Activated CD4-positive, alpha-beta T cell treated with anti-CD3 and anti-CD28 coated beads, Interleukin-2, amount 50 U/mL, for 16 hours (primary cell): ENCODE results near the gene DLL3.

ENCODE experiments used
- DNase-seq: peaks from one replicate; pipeline ENCODE4 v3.0.0-alpha.2; 2020

The DLL3 gene

DNA sequence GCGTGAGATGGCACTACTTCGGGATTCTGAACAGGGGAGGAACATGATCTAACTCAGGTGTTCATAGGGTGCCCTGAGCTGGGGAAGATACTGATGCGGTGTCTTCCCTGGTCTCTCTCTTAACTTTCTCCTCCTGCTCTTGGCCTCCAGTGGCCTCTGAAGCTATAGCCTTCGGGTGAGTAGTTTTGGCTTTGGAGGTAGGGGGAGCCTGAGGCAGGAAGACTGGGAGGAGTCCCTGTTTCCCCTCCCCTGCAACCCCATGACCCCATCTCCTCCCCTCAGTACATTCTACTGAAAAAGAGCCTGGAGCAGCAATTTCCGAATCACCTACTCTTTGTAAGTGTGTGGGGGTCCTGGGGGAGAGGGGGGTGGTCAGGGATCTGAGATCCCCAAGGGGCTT, 19.7 kb downstream of the DLL3 start:
- DNase-seq, result no peak

DNA sequence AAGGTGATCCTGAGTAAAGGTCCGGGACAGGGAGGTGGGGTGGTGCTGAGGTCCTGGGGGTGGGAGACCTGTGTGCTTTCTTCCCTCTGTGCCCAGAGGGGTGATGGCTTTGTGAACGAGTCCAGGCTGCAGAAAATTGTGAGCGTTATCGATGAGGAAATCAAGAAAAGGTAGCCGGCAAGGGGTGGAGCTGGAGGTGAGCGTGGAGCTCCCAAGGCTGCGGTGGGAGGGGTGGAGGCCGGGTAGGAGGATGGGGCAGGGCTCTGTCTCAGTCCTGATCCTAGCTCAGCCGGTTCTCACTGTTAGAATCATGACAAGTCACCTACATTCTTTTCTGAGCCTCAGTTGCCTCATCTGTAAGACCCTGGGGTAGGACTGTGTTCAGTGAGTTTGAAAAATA, 20.2 kb downstream of the DLL3 start:
- DNase-seq, result no peak

DNA sequence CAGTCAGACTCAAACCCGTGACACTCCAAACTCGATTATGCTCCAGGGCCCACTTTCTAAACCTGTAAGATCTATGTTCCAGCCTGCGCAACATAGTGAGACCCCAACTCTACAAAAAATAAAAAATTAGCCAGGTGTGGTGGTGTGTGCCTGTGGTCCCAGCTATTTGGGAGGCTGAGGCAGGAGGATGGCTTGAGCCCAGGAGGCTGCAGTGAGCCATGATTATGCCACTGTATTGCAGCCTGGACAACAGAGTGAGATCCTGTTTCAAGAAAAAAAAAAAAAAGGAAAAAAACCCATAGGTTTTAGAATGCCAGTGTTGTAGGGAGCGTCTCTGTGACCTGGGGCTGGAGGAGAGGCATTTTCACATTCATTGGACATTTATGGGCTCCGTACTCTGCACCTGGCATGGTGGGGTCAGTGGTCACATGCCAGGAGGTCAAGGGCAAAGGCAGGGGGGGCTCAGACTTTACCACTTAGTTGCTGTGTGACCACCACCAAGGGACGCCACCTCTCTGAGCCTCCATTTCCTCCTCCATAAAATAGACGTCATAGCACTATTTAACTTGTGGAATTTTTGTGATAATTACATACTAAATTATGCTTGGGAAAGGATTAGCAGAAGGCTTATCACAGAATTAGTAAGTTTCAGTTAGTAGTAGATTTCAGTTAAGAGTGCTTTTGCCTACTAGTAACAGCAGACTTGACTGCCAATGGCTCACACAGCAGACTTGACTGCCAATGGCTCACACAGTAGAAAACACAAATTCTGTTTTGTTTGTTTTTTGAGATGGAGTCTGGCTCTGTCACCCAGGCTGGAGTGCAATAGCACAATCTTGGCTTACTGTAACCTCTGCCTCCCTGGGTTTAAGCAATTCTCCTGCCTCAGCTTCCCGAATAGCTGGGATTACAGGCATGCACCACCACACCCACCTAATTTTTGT, 22.1 kb downstream of the DLL3 start:
- no peak for DNase-seq

DNA sequence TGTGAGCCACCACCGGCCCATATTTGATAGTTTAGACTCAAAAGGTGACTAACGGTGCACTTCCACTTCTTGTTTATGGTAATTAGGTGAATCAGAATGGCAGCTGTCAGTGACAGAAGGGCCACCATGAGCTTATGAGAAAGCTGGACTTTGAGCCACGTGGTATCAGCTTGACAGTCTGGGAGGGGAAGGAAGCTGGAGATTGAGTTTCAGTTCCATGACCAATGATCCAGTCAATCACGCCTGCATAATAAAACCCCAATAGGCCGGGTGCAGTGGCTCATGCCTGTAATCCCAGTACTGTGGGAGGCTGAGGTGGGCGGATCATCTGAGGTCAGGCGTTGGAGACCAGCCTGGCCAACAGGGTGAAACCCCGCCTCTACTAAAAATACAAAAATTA, 25.7 kb downstream of the DLL3 start:
- no peak for DNase-seq

DNA sequence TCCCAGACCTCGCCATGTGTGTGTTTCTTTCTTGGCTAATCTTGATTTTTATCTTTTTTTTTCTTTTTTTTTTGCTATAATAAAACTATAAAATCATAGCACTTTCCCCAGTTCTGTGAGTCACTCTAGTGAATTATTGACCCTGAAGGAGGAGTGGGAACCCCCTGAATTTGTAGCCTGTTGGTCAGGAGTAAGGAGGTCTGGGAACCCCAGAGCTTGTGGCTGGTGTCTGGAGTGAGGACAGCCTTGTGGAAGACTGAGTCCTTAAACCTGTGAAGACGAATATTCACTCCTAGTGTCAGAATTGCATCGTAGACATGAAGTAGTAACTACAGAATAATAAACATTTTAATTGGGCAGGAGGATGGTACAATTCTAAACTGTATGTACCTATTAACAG, 26.5 kb downstream of the DLL3 start:
- no peak for DNase-seq

DNA sequence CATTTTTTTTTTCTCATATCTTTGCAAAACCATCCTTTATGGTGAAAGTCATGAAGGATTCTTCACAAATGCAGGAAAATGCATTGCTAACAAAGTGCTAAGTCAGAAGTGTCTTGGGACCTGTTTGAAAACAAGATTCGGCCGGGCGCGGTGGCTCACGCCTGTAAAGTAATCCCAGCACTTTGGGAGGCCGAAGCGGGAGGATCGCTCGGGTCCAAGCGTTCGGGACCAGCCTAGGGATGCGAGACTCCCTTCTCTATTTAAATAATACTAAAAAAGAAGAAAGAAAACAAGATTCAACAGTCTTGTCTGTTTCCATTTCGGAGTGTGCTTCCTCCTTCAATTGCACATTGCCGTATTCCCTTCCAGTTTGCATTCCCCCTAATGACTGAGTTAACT, 33.1 kb downstream of the DLL3 start:
- no peak for DNase-seq

GRCh38 chr19:39532233-39533002, 33.7 kb downstream of the DLL3 start, which contains the start of gene EID2B:
Gene EID2B (minus strand): TSS chr19:39532852. CDS start chr19:39532802, 50 bp downstream.
- peak; percentile 97 for DNase-seq

DNA sequence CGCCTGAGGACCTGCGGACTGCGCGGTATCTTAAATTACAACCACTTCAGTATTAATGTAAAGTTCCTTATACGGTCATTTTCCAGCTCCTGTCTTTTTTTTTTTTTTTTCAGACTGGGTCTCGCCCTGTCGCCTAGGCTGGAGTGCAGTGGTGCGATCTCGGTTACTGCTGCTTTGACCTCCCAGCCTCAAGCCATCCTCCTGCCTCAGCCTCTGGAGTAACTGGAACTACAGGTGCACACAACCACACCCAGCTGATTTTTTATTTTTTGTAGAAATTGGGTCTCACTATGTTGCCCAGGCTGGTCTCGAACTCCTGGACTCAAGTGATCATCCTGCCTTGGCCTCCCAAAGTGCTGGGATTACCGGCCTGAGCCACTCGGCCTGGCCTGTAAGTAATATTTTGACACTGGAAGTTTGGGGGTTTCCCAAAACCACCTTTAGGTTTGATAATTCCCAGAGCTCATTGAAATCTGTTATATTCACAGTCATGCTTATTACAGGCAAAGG, 34.3 kb downstream of the DLL3 start:
- no peak for DNase-seq

GRCh38 chr19:39533791-39534190, 35.0 kb downstream of the DLL3 start:
- DNase-seq, result no peak

DNA sequence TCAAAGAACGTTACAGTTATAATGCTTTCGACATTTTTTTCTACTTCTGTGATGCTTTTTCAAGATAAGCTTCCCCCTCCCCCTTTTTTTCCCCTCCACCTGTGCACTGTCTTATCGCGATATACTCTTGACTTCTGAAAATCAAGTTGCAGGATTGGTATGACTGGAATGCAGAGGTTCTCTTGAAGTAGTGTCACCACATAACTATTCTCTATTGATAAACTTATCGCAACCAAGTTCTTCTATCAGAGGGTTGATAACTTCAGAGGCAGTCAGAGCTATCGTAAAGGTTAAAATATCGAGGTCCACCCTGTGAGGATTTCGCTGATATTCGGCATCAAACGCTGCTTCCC, 40.4 kb downstream of the DLL3 start:
- DNase-seq, result peak; percentile 27

GRCh38 chr19:39539518-39540332, 41.0 kb downstream of the DLL3 start, which contains the start of gene EID2:
Gene EID2 (minus strand): TSS chr19:39540161. CDS start chr19:39540079, 82 bp downstream.
- DNase-seq, result peak; percentile 96

DNA sequence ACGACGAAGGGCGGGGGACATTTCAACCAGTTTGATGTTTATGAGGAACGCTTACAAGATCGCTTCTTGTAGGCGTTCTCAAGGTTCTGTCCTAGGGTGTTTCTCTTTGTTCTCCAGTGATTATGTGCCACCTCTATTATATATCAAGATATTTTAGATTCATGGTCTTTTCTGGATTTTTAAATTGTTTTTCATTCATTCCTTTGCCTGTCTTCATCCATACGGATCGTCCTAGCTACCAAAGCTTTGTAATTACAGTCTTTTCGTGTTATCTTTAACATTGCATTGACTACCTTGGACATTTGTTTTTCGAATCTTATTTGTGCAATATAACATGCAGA, 41.6 kb downstream of the DLL3 start:
- DNase-seq, result no peak

GRCh38 chr19:39542206-39542605, 43.5 kb downstream of the DLL3 start:
- DNase-seq, result no peak

DNA sequence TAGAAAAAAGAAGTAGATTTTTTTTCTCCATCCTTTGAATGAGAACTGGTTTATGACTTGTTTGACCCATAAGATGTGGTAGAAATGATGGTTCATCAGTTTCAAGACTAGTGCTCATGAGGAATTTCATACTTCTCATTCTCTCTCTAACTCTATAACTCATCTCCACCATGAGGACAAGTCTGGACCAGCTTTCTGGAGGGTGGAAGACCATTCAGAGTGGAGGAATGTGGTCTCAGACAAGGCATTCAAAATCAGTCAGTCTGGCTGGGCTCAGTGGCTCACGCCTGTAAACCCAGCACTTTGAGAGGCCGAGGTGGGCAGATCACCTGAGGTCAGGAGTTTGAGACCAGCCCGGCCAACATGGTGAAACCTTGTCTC, 44.7 kb downstream of the DLL3 start:
- no peak for DNase-seq

GRCh38 chr19:39544226-39544903, 45.6 kb downstream of the DLL3 start:
- no peak for DNase-seq

GRCh38 chr19:39544911-39545310, 46.2 kb downstream of the DLL3 start:
- no peak for DNase-seq

DNA sequence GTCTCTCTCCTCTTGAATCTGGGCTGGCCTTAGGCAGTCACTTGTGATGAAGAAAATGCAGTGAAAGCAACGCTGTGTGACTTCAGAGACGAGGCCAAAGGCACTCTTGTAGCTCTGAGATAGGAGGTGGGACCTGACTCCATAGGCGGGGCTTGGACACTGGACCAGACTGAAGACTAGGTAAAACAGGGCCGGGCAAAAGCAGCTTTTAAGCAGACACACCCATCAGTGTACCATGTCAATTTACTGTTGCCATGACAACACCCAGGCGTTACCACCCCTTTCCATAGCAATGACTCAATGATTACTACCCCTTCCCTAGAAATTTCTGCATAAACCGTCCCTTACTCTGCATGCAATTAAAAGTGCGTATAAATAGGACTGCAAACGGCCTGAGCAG, 47.9 kb downstream of the DLL3 start:
- no peak for DNase-seq

DNA sequence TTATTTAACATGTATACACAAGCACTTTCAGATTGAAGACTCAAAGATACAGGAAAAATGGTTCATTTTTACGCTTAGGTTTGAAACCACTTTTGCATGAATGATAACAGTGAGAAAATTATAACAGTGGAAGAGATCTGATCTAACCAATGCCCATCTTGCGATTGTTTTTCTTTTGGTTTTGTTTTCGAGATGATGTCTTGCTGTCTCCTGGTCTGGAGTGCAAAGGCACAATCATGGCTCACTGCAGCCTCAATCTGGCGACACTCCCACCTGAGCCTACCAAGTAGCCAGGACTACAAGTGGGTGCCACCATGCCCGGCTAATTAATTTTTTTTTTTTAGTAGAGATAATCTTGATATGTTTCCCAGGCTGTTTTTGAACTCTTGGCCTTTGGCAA, 51.5 kb downstream of the DLL3 start:
- DNase-seq, result no peak

- no peak for DNase-seq
Observed at GRCh38 chr19:39553082-39553652, 54.4 kb downstream of the DLL3 start.

- no peak for DNase-seq
Observed at GRCh38 chr19:39554701-39555311, 56.1 kb downstream of the DLL3 start.

DNA sequence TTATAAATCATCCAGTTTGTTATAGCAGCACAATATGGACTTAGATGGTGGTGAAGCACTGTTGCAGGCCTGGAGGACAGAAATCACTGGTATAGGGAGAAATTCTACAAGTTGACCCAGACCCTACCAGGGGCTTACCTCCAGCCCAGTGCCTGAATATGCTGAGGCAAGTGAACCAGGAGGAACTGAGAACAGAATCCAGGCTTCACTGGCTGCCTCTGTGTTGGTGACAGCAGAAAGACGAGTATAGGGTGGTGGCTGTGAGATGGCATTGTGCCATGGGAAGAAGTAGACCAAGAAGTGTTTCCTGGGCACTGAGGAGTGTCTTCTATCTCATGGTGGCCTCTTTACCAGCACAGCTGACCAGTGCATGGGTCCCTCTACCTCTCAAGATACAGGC, 57.1 kb downstream of the DLL3 start:
- DNase-seq, result no peak
